MCF 10A (cell line): ENCODE results near the gene GPHA2. TPM values are rescaled to one million over a fixed set of nuclear protein-coding genes. Genes with fewer than 3 reads are reported as not detected.

ENCODE experiments used
- BruUV-seq: library from RNA; stranded (reverse); fragments of 400-500 nt; replicated peaks from 2 replicates; lab custom pipeline; 2021; lab: Mats Ljungman, UMichigan
- CTCF ChIA-PET: fragments of 300-600 bp; sonication (Branson Sonifier 250); formaldehyde crosslinking; extraction: SDS; loops from one replicate; lab custom pipeline; 2021; ENCODE audit warnings: antibody characterized with exemption, inconsistent platforms; lab: Yijun Ruan, JAX
- POLR2A ChIA-PET: fragments of 300-600, 350-650 bp; sonication (Branson Sonifier 250); formaldehyde crosslinking; extraction: SDS; loops from one replicate; lab custom pipeline; 2020; ENCODE audit warnings: antibody characterized with exemption, inconsistent platforms; lab: Yijun Ruan, JAX
- DNase-seq: peaks from one replicate; pipeline ENCODE4 v3.0.0-alpha.2; 2018; ENCODE audit not compliant: unreplicated experiment
- H3K27ac Mint-ChIP-seq: one replicate; pipeline ENCODE4 v1.8.0; 2022; ENCODE audit warnings: mild to moderate bottlenecking, low read depth, mixed read lengths; ENCODE audit not compliant: unreplicated experiment
- H3K27me3 Mint-ChIP-seq: one replicate; pipeline ENCODE4 v1.8.0; 2022; ENCODE audit warnings: mixed read lengths; ENCODE audit not compliant: insufficient read depth, unreplicated experiment
- H3K36me3 Mint-ChIP-seq: one replicate; pipeline ENCODE4 v1.8.0; 2022; ENCODE audit warnings: mild to moderate bottlenecking, moderate library complexity, mixed read lengths; ENCODE audit not compliant: insufficient read depth, unreplicated experiment
- H3K4me1 Mint-ChIP-seq: one replicate; pipeline ENCODE4 v1.8.0; 2022; ENCODE audit warnings: mixed read lengths; ENCODE audit not compliant: insufficient read depth, unreplicated experiment
- H3K4me3 Mint-ChIP-seq: one replicate; pipeline ENCODE4 v1.8.0; 2022; ENCODE audit warnings: mild to moderate bottlenecking, moderate library complexity, mixed read lengths; ENCODE audit not compliant: unreplicated experiment
- H3K9me3 Mint-ChIP-seq: one replicate; pipeline ENCODE4 v1.8.0; 2022; ENCODE audit warnings: mixed read lengths; ENCODE audit not compliant: unreplicated experiment
- CTCF ChIP-seq: fragments of 200-600 bp; IDR thresholded peaks from one replicate; pipeline ENCODE4 v1.8.0; 2022; ENCODE audit warnings: antibody characterized with exemption, mild to moderate bottlenecking; ENCODE audit not compliant: unreplicated experiment
- intact Hi-C: fragments of 100-400 bp; cut with micrococcal nuclease; formaldehyde crosslinking; loops from 2 replicates; pipeline ENCODE4 v1.14.1; 2022
- total RNA-seq: library from RNA; stranded (reverse); gene quantifications from 2 replicates; pipeline ENCODE4 v1.2.3, GENCODE V29; 2022

GPHA2 gene
- total RNA-seq, 1 experiment from 2014 or later: not detected

GRCh38 chr11:64934682-64935358, 873 bp downstream of the GPHA2 start:
- DNase-seq: no peak
- no peak overlapping the region for H3K4me3 Mint-ChIP-seq
- ChIA-PET POLR2A (interaction anchor here (0.9 to 1.0 kb wide), 2 partner anchors 11 to 80 kb away, joined by 3 to 5 read pairs; partner anchors contain the start of genes ARL2 and PPP2R5B), CTCF (interaction anchor here (0.6 to 0.7 kb wide), 2 partner anchors 40 to 48 kb away, joined by 3 read pairs; no protein-coding TSS in a partner anchor)
- H3K27me3 Mint-ChIP-seq: no peaks in the 10 kb centered on the region
- intact Hi-C loops: no loop called here
- H3K36me3 Mint-ChIP-seq: peaks cover 28% of the 10 kb centered on the region
- H3K4me1 Mint-ChIP-seq: no peaks in the 10 kb centered on the region
- no peak for TF ChIP-seq CTCF
- no TSS peak for BruUV-seq
- no peak overlapping the region for H3K27ac Mint-ChIP-seq
- no peaks in the 10 kb centered on the region for H3K9me3 Mint-ChIP-seq

GRCh38 chr11:64933935-64934681, 1.6 kb downstream of the GPHA2 start:
- CTCF ChIA-PET: interaction anchor here (0.8 kb wide), 1 partner anchor 88 kb away, joined by 3 read pairs; no protein-coding TSS in a partner anchor

GRCh38 chr11:64933213-64933934, 2.3 kb downstream of the GPHA2 start:
- no peak for DNase-seq
- Mint-ChIP-seq H3K4me1 (no peaks in the 10 kb centered on the region), H3K27ac (no peak overlapping the region), H3K4me3 (no peak overlapping the region), H3K36me3 (peaks cover 39% of the 10 kb centered on the region), H3K27me3 (no peaks in the 10 kb centered on the region), H3K9me3 (no peaks in the 10 kb centered on the region)
- ChIA-PET CTCF (interaction anchor here (0.8 kb wide), 1 partner anchor 87 kb away, joined by 3 read pairs; no protein-coding TSS in a partner anchor), POLR2A (interaction anchor here (1.4 kb wide), 1 partner anchor 9 kb away, joined by 3 read pairs; the partner anchor contains the start of gene PPP2R5B)
- no peak for TF ChIP-seq CTCF
- BruUV-seq: no TSS peak
- intact Hi-C loops: no loop called here

More at GRCh38 chr11:64933935-64934681, 1.6 kb downstream of the GPHA2 start:
- TF ChIP-seq CTCF: no peak
- H3K4me3 Mint-ChIP-seq: no peak overlapping the region
- peaks cover 35% of the 10 kb centered on the region for H3K36me3 Mint-ChIP-seq
- intact Hi-C loops: no loop called here
- TSS peak; percentile 29 for BruUV-seq
- DNase-seq: no peak
- POLR2A ChIA-PET: interaction anchor here (0.9 to 1.4 kb wide), 2 partner anchors 10 kb away, joined by 3 read pairs; partner anchors contain the start of gene PPP2R5B
- H3K4me1 Mint-ChIP-seq: no peaks in the 10 kb centered on the region
- H3K9me3 Mint-ChIP-seq: no peaks in the 10 kb centered on the region
- no peak overlapping the region for H3K27ac Mint-ChIP-seq
- no peaks in the 10 kb centered on the region for H3K27me3 Mint-ChIP-seq
